OCI-LY3 (cell line): Measurements from ENCODE around the gene C1QTNF1.

Experiments
- H2AFZ ChIP-seq: fragments of 200-600, 300-600 bp; shearing (Covaris generic); 2 replicates; pipeline ENCODE4 v1.6.0; 2014; ENCODE audit warnings: antibody characterized with exemption, low read depth, low read length
- H3K27ac ChIP-seq: fragments of 200-600, 300-600 bp; sonication (generic); 2 replicates; pipeline ENCODE4 v1.5.1; 2014; ENCODE audit warnings: mild to moderate bottlenecking, low read length, moderate library complexity, mixed read lengths
- H3K27me3 ChIP-seq: fragments of 200-600, 300-600 bp; sonication (generic); 2 replicates; pipeline ENCODE4 v1.6.1; 2014; ENCODE audit warnings: low read depth, low read length, mixed read lengths
- H3K36me3 ChIP-seq: fragments of 200-600, 300-600 bp; sonication (generic); replicated peaks from 2 replicates; pipeline ENCODE3; 2014; ENCODE audit warnings: low read depth, low read length, mixed read lengths
- H3K4me1 ChIP-seq: fragments of 300-600, 200-600 bp; sonication (generic); 2 replicates; pipeline ENCODE4 v1.6.1; 2014; ENCODE audit warnings: low read length, mixed read lengths
- H3K4me2 ChIP-seq: fragments of 200-600, 300-600 bp; sonication (generic); 2 replicates; pipeline ENCODE4 v1.6.1; 2014; ENCODE audit warnings: low read length, mixed read lengths
- H3K4me3 ChIP-seq: fragments of 300-600, 200-600 bp; sonication (generic); 2 replicates; pipeline ENCODE4 v1.5.1; 2014; ENCODE audit warnings: antibody characterized with exemption, mild to moderate bottlenecking, low read length, moderate library complexity
- H3K79me2 ChIP-seq: fragments of 300-600, 200-600 bp; shearing (Covaris generic); 2 replicates; pipeline ENCODE4 v1.6.1; 2014; ENCODE audit warnings: mild to moderate bottlenecking, low read length, mixed read lengths
- H3K9ac ChIP-seq: fragments of 300-600, 200-600 bp; shearing (Covaris generic); 2 replicates; pipeline ENCODE4 v1.6.0; 2014; ENCODE audit warnings: mild to moderate bottlenecking, low read length, moderate library complexity
- H3K9me3 ChIP-seq: fragments of 200-600, 300-600 bp; shearing (Covaris generic); 2 replicates; pipeline ENCODE4 v1.6.1; 2014; ENCODE audit warnings: low read length, mixed read lengths; ENCODE audit not compliant: insufficient read depth
- H4K20me1 ChIP-seq: fragments of 200-600, 300-600 bp; sonication (generic); 2 replicates; pipeline ENCODE4 v1.6.1; 2016; ENCODE audit warnings: low read length, mixed read lengths; ENCODE audit not compliant: insufficient read depth
- CTCF ChIP-seq: fragments of 200-600, 300-600 bp; sonication (generic); IDR thresholded peaks from 2 replicates; pipeline ENCODE4 v1.5.1; 2014; ENCODE audit warnings: antibody characterized with exemption, low read length, low read depth
- EZH2phosphoT487 ChIP-seq: fragments of 200-600 bp; shearing (Covaris generic); IDR thresholded peaks from 2 replicates; pipeline ENCODE4 v1.6.1; 2018; ENCODE audit warnings: antibody characterized with exemption, mixed run types, low read depth

Gene C1QTNF1

GRCh38 chr17:79084291-79085153 lies 60.6 kb downstream of the C1QTNF1 start:
- no peak overlapping the region for H3K4me3 ChIP-seq
- H3K79me2 ChIP-seq: no peaks in the 10 kb centered on the region
- H4K20me1 ChIP-seq: no peaks in the 10 kb centered on the region
- H3K27ac ChIP-seq: no peak overlapping the region
- no peak overlapping the region for H3K9ac ChIP-seq
- TF ChIP-seq CTCF (no peak), EZH2phosphoT487 (no peak)
- no peak overlapping the region for H3K4me2 ChIP-seq
- no peaks in the 10 kb centered on the region for H3K9me3 ChIP-seq
- no peaks in the 10 kb centered on the region for H3K27me3 ChIP-seq
- no peaks in the 10 kb centered on the region for H3K4me1 ChIP-seq
- H3K36me3 ChIP-seq: no peaks in the 10 kb centered on the region
- H2AFZ ChIP-seq: no peak overlapping the region

- no peaks in the 10 kb centered on the region for H3K9me3 ChIP-seq
- H2AFZ ChIP-seq: no peak overlapping the region
- H3K4me3 ChIP-seq: no peak overlapping the region
- no peaks in the 10 kb centered on the region for H3K79me2 ChIP-seq
- no peak overlapping the region for H3K9ac ChIP-seq
- no peaks in the 10 kb centered on the region for H3K4me1 ChIP-seq
- H3K36me3 ChIP-seq: no peaks in the 10 kb centered on the region
- no peak overlapping the region for H3K27ac ChIP-seq
- H4K20me1 ChIP-seq: no peaks in the 10 kb centered on the region
- no peaks in the 10 kb centered on the region for H3K27me3 ChIP-seq
- H3K4me2 ChIP-seq: no peak overlapping the region
- TF ChIP-seq CTCF (no peak), EZH2phosphoT487 (no peak)
Observed at GRCh38 chr17:79085154-79085920, 61.4 kb downstream of the C1QTNF1 start.

GRCh38 chr17:79085921-79086551 lies 62.1 kb downstream of the C1QTNF1 start:
- Histone ChIP-seq H3K9ac (no peak overlapping the region), H3K79me2 (no peaks in the 10 kb centered on the region), H3K27ac (no peak overlapping the region), H3K4me2 (no peak overlapping the region), H3K27me3 (no peaks in the 10 kb centered on the region), H2AFZ (no peak overlapping the region), H3K4me1 (no peaks in the 10 kb centered on the region), H4K20me1 (no peaks in the 10 kb centered on the region), H3K4me3 (no peak overlapping the region), H3K9me3 (no peaks in the 10 kb centered on the region), H3K36me3 (no peaks in the 10 kb centered on the region)
- TF ChIP-seq CTCF (no peak), EZH2phosphoT487 (no peak)
